Dedifferentiated amniotic fluid mesenchymal stem cell (primary cell): ENCODE results near the gene CD300LB.
A peak's percentile ranks its signal among the peaks of the same experiment; 100 is the strongest.
"Not testable (repeated sequence)": the region's sequence is repeated elsewhere in the genome, so short reads cannot be mapped to it uniquely, and the experiment has no call there.

ENCODE experiments used
- DNase-seq: peaks from one replicate; pipeline ENCODE4 v3.0.0-alpha.2; 2016; ENCODE audit errors: extremely low spot score

The CD300LB gene

GRCh38 chr17:74531231-74531761 is at the start of gene CD300LB:
CD300LB (minus strand) TSS chr17:74531475; CDS start chr17:74531350, 125 bp downstream.
- DNase-seq = no peak

GRCh38 chr17:74579900-74580299 is 48.6 kb upstream of the CD300LB start:
- DNase-seq = no peak

- DNase-seq = no peak
Measured at GRCh38 chr17:74578979-74579378, 47.7 kb upstream of the CD300LB start.

GRCh38 chr17:74574489-74575142 is 43.3 kb upstream of the CD300LB start:
- no peak for DNase-seq

- DNase-seq = not testable (repeated sequence)
Measured at GRCh38 chr17:74573635-74574034, 42.4 kb upstream of the CD300LB start.

- no peak for DNase-seq
Measured at GRCh38 chr17:74573169-74573568, 41.9 kb upstream of the CD300LB start.

GRCh38 chr17:74571621-74572270 is 40.5 kb upstream of the CD300LB start:
- no peak for DNase-seq

- peak; percentile 21 for DNase-seq
Measured at GRCh38 chr17:74569020-74570003, 38.0 kb upstream of the CD300LB start.

GRCh38 chr17:74568106-74568873 is 37.0 kb upstream of the CD300LB start:
- DNase-seq = no peak

- no peak for DNase-seq
Measured at GRCh38 chr17:74567397-74567796, 36.1 kb upstream of the CD300LB start, which contains the start of gene CD300H. CD300H (minus strand) TSS chr17:74567509.

- DNase-seq = no peak
Measured at GRCh38 chr17:74566132-74566753, 35.0 kb upstream of the CD300LB start.

- no peak for DNase-seq
Measured at GRCh38 chr17:74565126-74565525, 33.9 kb upstream of the CD300LB start.

- no peak for DNase-seq
Measured at GRCh38 chr17:74563358-74563757, 32.1 kb upstream of the CD300LB start.

- no peak for DNase-seq
Measured at GRCh38 chr17:74561586-74561985, 30.3 kb upstream of the CD300LB start.

GRCh38 chr17:74558882-74559519 is 27.7 kb upstream of the CD300LB start:
- DNase-seq = no peak

- not testable (repeated sequence) for DNase-seq
Measured at GRCh38 chr17:74558402-74558801, 27.1 kb upstream of the CD300LB start.

- DNase-seq = no peak
Measured at GRCh38 chr17:74555427-74555940, 24.2 kb upstream of the CD300LB start.

GRCh38 chr17:74554909-74555308 is 23.6 kb upstream of the CD300LB start:
- DNase-seq = no peak

- no peak for DNase-seq
Measured at GRCh38 chr17:74552037-74552436, 20.8 kb upstream of the CD300LB start.

- no peak for DNase-seq
Measured at GRCh38 chr17:74550602-74551001, 19.3 kb upstream of the CD300LB start.
